Fibroblast of pulmonary artery (primary cell): Measurements from ENCODE around the gene FSIP1.

Source experiments
- DNase-seq: peaks from one replicate; pipeline ENCODE4 v3.0.0-alpha.2; 2010; ENCODE audit warnings: low read depth
- H3K4me3 ChIP-seq: replicated peaks from 2 replicates; pipeline ENCODE4 v1.5.1; 2011; ENCODE audit warnings: low read depth, mild to moderate bottlenecking, control low read depth, low read length, moderate library complexity
- CTCF ChIP-seq: IDR thresholded peaks from 2 replicates; pipeline ENCODE4 v1.5.1; 2011; ENCODE audit warnings: mild to moderate bottlenecking, control low read depth, low read length, inconsistent platforms; ENCODE audit errors: missing control alignments

The FSIP1 gene

GRCh38 chr15:39628546-39629257 lies 153.9 kb downstream of the FSIP1 start:
- TF ChIP-seq CTCF: no peak
- no peak for DNase-seq
- no peak overlapping the region for H3K4me3 ChIP-seq

- no peak for DNase-seq
- TF ChIP-seq CTCF: peak; percentile 40
- no peak overlapping the region for H3K4me3 ChIP-seq
Observed at GRCh38 chr15:39628144-39628508, 154.5 kb downstream of the FSIP1 start.

GRCh38 chr15:39627451-39628143 lies 155.0 kb downstream of the FSIP1 start:
- no peak for TF ChIP-seq CTCF

GRCh38 chr15:39625856-39626255 lies 156.8 kb downstream of the FSIP1 start:
- TF ChIP-seq CTCF: no peak
- DNase-seq: peak; percentile 46
- H3K4me3 ChIP-seq: no peak overlapping the region

More at GRCh38 chr15:39627451-39628143, 155.0 kb downstream of the FSIP1 start:
- H3K4me3 ChIP-seq: no peak overlapping the region
- DNase-seq: no peak

GRCh38 chr15:39625451-39625850 lies 157.2 kb downstream of the FSIP1 start:
- DNase-seq: no peak

GRCh38 chr15:39624806-39625205 lies 157.8 kb downstream of the FSIP1 start:
- H3K4me3 ChIP-seq: no peak overlapping the region
- TF ChIP-seq CTCF: no peak
- DNase-seq: peak; percentile 93

More at GRCh38 chr15:39625451-39625850, 157.2 kb downstream of the FSIP1 start:
- TF ChIP-seq CTCF: no peak
- H3K4me3 ChIP-seq: no peak overlapping the region
